B cell (primary cell): ENCODE data around the gene GNPAT.

Experiments
- CTCF ChIP-seq: fragments of 200-600 bp; IDR thresholded peaks from one replicate; pipeline ENCODE4 v1.8.0; 2022; ENCODE audit warnings: antibody characterized with exemption, mild to moderate bottlenecking
- EZH2 ChIP-seq: IDR thresholded peaks from 2 replicates; pipeline ENCODE4 v1.6.1; 2012; ENCODE audit warnings: borderline replicate concordance, low read depth, mild to moderate bottlenecking, moderate library complexity, low read length; ENCODE audit not compliant: insufficient read depth, poor library complexity, severe bottlenecking

DNA sequence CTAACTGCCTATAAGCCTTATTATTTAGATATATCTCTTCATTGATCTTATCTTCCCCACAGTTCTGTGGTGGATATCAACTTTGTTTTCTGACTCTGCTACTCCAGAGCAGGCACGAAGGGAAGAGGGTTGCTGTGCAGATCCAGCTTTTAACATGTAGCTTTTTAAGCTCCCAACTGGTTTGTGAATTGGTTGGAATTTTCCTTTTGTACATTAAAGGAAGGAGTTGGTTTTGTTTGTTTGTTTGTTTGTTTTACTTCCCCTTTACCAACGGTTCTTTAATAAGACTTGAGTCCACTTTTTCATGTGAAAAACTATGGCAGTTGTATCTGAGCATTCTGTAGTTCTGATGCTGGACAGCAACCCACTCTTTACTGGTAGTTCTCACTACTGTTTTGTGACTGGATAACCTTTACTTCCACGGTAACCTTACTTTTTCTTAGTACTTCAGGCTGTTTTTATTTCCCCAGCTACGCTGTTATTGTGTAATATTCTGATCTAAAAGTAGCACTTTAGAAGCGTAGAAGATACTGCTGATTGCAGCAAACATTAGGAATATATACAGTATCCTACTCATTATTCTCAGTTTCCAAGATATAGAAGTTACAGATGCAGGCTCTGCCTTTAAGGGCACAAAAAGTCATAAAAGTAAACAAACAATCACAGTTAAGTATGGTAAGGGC is 1.6 kb downstream of the GNPAT start:
- no peak for TF ChIP-seq CTCF
- no peak for TF ChIP-seq EZH2
